Measurements from ENCODE around the gene RNF157.

Gene RNF157

GRCh38 chr17:76156662-76156991, 83.7 kb downstream of the RNF157 start:
- DNase-seq (ENCODE audit: low read depth), result no peak
- TF ChIP-seq CTCF (conservative IDR thresholded peaks at IDR 0.05; ENCODE audit: low read depth, low read length), result no peak
- no peak overlapping the region for H3K4me3 ChIP-seq (ENCODE audit: low read length)

- DNase-seq (ENCODE audit: low read depth), result no peak
- no peak overlapping the region for H3K4me3 ChIP-seq (ENCODE audit: low read length)
- no peak for TF ChIP-seq CTCF (conservative IDR thresholded peaks at IDR 0.05; ENCODE audit: low read depth, low read length)
These were observed 84.2 kb downstream of the RNF157 start for GRCh38 chr17:76155988-76156661.

- DNase-seq (ENCODE audit: low read depth), result no peak
- no peak overlapping the region for H3K4me3 ChIP-seq (ENCODE audit: low read length)
- TF ChIP-seq CTCF (conservative IDR thresholded peaks at IDR 0.05; ENCODE audit: low read depth, low read length), result no peak
These were observed 85.1 kb downstream of the RNF157 start for GRCh38 chr17:76154936-76155845.

- DNase-seq (ENCODE audit: low read depth), result no peak
- TF ChIP-seq CTCF (conservative IDR thresholded peaks at IDR 0.05; ENCODE audit: low read depth, low read length), result no peak
- no peak overlapping the region for H3K4me3 ChIP-seq (ENCODE audit: low read length)
These were observed 86.0 kb downstream of the RNF157 start for GRCh38 chr17:76154292-76154691.

GRCh38 chr17:76153640-76154039, 86.7 kb downstream of the RNF157 start:
- no peak overlapping the region for H3K4me3 ChIP-seq (ENCODE audit: low read length)
- TF ChIP-seq CTCF (conservative IDR thresholded peaks at IDR 0.05; ENCODE audit: low read depth, low read length), result peak; percentile 39
- no peak for DNase-seq (ENCODE audit: low read depth)

- H3K4me3 ChIP-seq (ENCODE audit: low read length), result no peak overlapping the region
- TF ChIP-seq CTCF (conservative IDR thresholded peaks at IDR 0.05; ENCODE audit: low read depth, low read length), result no peak
- DNase-seq (ENCODE audit: low read depth), result no peak
These were observed 87.1 kb downstream of the RNF157 start for GRCh38 chr17:76153202-76153601.

- no peak overlapping the region for H3K4me3 ChIP-seq (ENCODE audit: low read length)
These were observed 87.7 kb downstream of the RNF157 start for GRCh38 chr17:76152591-76152990.

More at GRCh38 chr17:76152591-76152990, 87.7 kb downstream of the RNF157 start:
- no peak for DNase-seq (ENCODE audit: low read depth)
- no peak for TF ChIP-seq CTCF (conservative IDR thresholded peaks at IDR 0.05; ENCODE audit: low read depth, low read length)
